GM21717 (cell line): Measurements from ENCODE around the gene RXRB.
"Not testable (repeated sequence)": the region's sequence is repeated elsewhere in the genome, so short reads cannot be mapped to it uniquely, and the experiment has no call there.

Source experiments
- ATAC-seq: cut with Tn5 transposase; IDR thresholded peaks from one replicate; pipeline ENCODE4 v1.9.1; 2021; ENCODE audit warnings: mild to moderate bottlenecking, moderate library complexity; ENCODE audit not compliant: unreplicated experiment

Gene RXRB

GRCh38 chr6:33164665-33165373 lies 35.6 kb downstream of the RXRB start:
- ATAC-seq: no peak

GRCh38 chr6:33164176-33164575 lies 36.3 kb downstream of the RXRB start:
- no peak for ATAC-seq

GRCh38 chr6:33163540-33163939 lies 36.9 kb downstream of the RXRB start:
- ATAC-seq: no peak

DNA sequence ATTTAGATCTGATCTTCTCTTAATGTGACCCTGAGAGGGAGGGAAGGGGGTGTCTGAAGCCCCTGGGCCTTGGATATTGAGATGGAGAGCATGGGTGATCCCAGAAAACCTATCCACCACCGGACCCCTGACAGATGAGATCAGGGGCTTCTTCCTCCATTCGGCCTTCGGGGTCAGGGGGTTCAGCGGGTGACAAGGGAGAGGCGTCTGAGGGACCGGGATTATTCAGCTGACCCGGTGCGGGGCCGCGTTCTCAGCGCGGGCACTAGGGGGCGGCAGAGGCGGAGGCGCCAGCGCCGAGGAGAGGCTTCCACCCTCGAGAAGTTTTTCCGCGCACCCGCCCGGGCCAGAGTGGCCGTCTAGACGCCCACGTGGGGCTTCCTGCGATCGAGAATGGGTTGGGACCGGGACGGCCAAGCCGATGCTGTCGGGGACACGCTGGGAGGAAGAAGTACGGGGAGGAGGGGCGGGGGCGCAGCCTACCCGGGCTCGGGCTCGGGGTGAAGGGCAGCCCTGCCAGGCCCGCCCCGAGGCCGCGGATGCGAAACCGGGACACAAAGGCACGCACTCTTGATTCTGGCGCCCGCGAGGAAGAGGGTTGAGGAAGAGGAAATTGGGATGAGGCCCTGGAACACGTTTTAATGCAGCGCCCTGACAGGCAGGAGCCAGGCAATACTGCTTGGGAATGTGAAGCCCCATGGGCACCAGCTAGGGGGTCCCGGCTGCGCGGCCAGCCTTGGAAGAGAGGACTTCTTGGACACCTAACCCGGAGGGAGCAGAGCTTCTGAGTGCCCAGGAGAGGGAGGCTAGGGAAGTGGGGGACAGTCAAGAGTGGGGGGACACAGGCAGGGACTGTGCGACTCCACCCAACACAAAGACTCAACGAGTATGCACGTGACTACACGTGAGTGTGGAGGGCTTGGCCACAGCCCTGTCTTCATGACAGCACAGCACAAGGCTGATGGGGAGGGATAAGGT lies 38.8 kb downstream of the RXRB start:
- no peak for ATAC-seq

DNA sequence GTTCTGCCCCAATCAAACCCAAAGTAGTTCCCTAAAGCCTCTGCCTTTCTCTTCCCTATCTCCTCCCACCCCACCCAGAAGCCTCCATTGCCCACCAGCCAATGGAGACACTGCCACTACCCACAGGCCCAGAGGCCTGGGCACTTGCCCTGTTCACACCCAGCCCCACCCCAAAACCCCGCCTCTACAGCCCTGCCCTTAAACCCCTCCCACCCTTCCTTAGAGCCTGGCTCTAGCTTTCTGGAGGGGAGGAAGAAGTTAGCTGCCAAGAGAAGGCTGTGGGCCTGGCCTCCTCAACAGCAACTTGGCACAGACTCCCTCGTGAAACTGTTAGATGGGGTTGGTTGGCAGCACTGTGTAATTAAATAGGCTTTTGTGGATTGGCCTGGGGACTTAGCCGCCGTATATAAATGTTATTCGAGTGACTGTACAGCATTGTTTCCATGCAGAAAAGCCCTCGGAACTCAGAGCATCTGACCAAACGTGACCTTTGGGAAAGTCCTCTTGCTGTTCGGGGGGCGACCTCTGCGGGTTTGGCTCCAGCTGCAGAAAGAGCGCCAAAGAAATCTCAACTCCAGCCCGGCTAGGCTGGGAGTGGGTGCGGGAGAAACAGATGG lies 39.6 kb downstream of the RXRB start:
- ATAC-seq: no peak

DNA sequence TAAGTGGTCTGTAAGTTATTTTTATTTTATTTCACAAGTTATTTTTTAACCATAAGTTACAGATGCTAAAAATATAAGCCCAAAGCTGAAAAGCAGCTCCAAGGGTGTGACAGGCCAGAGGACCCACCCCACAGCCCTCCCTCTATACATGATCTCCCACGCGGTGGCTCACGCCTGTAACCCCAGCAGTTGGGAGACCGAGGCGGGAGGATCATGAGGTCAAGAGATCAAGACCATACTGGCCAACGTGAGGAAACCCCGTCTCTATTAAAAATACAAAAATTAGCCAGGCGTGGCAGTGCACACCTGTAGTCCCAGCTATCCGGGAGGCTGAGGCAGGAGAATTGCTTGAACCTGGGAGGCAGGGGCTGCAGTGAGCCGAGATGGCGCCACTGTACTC lies 40.4 kb downstream of the RXRB start:
- ATAC-seq: no peak

GRCh38 chr6:33156964-33157363 lies 43.5 kb downstream of the RXRB start:
- no peak for ATAC-seq

GRCh38 chr6:33156561-33156960 lies 43.9 kb downstream of the RXRB start:
- ATAC-seq: no peak

- no peak for ATAC-seq
Measured at GRCh38 chr6:33154349-33154748, 46.1 kb downstream of the RXRB start.

DNA sequence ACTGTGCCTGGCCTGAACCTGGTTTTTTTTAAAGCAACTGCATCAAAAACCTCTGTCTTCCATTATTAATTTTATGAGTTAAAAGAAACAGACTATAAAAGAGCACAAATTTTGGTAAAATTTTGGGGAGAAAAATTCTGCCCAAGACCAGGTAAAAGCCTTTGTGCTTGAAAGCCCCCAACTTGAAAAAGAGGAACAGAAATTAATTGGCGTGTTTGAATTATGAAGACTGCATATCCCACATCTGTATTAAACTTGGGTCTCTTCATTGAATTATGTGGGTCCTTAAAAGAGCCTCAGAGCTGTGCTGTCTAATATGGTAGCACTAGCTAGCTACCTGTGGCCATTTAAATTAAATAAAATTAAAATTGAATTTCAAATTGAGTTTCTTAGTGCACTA lies 49.4 kb downstream of the RXRB start:
- ATAC-seq: no peak

DNA sequence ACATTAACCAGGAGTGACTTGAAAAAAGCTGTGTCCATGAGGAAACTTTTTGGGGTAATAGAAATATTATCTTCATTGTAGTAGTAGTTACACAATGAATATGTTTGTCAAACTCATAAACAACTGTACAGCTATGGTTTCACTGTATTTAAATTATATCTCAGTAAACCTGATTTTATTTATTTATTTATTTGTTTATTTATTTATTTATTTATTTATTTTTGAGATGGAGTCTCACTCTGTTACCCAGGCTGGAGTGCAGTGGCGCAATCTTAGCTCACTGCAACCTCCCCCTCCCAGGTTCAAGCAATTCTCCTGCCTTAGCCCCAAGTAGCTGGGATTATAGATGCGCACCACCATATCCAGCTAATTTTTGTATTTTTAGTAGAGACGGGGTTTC lies 49.9 kb downstream of the RXRB start:
- not testable (repeated sequence) for ATAC-seq

DNA sequence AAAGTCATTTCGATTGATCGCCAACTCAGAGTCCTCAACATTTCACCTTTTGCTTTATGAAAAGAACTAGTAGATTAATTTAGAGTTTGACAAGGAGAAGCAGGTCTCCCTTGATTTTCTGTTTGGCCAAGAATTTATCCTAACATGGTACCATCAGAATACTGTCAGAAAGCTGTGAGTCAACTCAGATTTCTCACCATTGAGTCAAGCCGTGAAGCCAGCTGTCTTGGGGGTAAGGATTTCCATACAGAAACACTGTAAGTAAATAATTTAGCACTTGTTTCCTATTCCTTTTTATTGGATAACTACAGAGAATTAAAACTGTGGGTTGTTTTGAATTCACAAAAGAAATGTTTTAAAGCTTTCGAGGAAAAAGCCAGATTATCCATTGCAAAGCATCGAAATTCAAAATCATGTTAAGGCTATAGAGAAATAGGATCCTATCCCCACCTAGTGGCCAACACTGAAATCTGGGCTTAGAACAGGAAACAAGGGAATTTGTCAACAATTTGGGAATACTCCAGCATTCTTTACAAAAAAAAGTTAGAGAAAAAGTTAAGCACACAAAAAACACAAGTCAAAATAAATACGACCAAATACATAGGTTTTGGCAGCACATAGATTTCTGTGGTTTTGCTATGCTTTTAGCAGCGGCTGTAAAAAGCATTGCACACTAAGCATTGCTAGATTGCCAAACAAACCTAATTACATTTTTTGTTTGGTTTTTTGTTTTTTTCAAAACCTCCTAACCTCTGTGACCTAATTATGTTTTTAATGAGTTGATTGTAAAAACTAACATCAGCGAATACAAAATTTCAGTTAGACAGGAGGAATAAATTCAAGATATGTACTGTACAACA lies 52.4 kb downstream of the RXRB start:
- ATAC-seq: no peak

DNA sequence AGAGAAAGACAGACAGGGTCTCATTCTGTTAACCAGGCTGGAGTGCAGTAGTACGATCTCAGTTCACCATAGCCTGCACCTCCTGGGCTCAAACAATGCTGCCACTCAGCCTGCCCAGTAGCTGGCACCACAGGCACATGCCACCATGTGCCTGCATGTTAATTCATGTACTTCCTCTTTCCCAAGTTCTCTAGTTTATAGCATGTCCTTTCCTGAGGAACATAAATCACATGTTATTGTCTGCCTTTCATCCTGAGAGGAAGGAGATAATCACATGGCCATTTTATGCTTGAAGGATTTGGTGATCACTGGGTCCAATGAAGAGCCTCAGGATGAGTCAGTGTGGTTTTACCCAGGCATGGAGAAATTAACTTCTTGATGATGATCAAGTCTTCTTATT lies 56.1 kb downstream of the RXRB start:
- no peak for ATAC-seq
